Karpas-422 (cell line): ENCODE results near the gene ARFGEF3. TPM values are rescaled to one million over a fixed set of nuclear protein-coding genes. Genes with fewer than 3 reads are reported as not detected.

ENCODE experiments used
- DNase-seq: peaks from one replicate; pipeline ENCODE4 v3.0.0-alpha.2; 2015
- H2AFZ ChIP-seq: fragments of 200-600 bp; sonication (generic); 2 replicates; pipeline ENCODE4 v1.6.1; 2014; ENCODE audit warnings: antibody characterized with exemption, low read length, mixed read lengths
- H3K27ac ChIP-seq: fragments of 200-600 bp; sonication (generic); 2 replicates; pipeline ENCODE4 v1.5.1; 2014; ENCODE audit warnings: mild to moderate bottlenecking, low read length, moderate library complexity
- H3K27me3 ChIP-seq: fragments of 200-600 bp; sonication (generic); 2 replicates; pipeline ENCODE4 v1.6.1; 2014; ENCODE audit warnings: low read length, mixed read lengths
- H3K36me3 ChIP-seq: fragments of 200-600 bp; sonication (generic); 2 replicates; pipeline ENCODE4 v1.6.1; 2014; ENCODE audit warnings: low read length, mixed read lengths; ENCODE audit not compliant: insufficient read depth
- H3K4me1 ChIP-seq: fragments of 200-600 bp; sonication (generic); 2 replicates; pipeline ENCODE4 v1.6.1; 2014; ENCODE audit warnings: mild to moderate bottlenecking, low read length, mixed read lengths
- H3K4me2 ChIP-seq: fragments of 200-600 bp; sonication (generic); 2 replicates; pipeline ENCODE4 v1.6.1; 2014; ENCODE audit warnings: low read length, low read depth, mild to moderate bottlenecking; ENCODE audit not compliant: poor library complexity, severe bottlenecking
- H3K4me3 ChIP-seq: fragments of 200-600 bp; sonication (generic); 2 replicates; pipeline ENCODE4 v1.5.1; 2014; ENCODE audit warnings: mild to moderate bottlenecking, antibody characterized with exemption, low read length, mixed read lengths
- H3K79me2 ChIP-seq: fragments of 200-600 bp; sonication (generic); 2 replicates; pipeline ENCODE4 v1.6.1; 2014; ENCODE audit warnings: mild to moderate bottlenecking, low read length, mixed read lengths
- H3K9ac ChIP-seq: fragments of 200-600 bp; sonication (generic); 2 replicates; pipeline ENCODE4 v1.6.0; 2014; ENCODE audit warnings: low read length
- H3K9me2 ChIP-seq: fragments of 200-600 bp; sonication (generic), shearing (Covaris generic); replicated peaks from 2 replicates; pipeline ENCODE4 v1.6.0; 2014; ENCODE audit warnings: mild to moderate bottlenecking, low read length, moderate library complexity; ENCODE audit not compliant: insufficient read depth
- H3K9me3 ChIP-seq: fragments of 300-700, 200-600 bp; sonication (generic); 2 replicates; pipeline ENCODE4 v1.6.1; 2014; ENCODE audit warnings: low read length, mixed read lengths
- H4K20me1 ChIP-seq: fragments of 200-600 bp; sonication (generic); 2 replicates; pipeline ENCODE4 v1.6.1; 2014; ENCODE audit warnings: mild to moderate bottlenecking, antibody characterized with exemption, low read length, low read depth; ENCODE audit not compliant: insufficient read depth
- total RNA-seq: library from RNA; depleted of rRNA; stranded (reverse); fragments of >200 nt; shearing (Covaris generic); gene quantifications from 2 replicates; pipeline ENCODE4 v1.2.3, GENCODE V29; 2014; ENCODE audit warnings: low replicate concordance

ARFGEF3 gene
- total RNA-seq, 1 experiment from 2014 or later: 0.04 TPM

- Histone ChIP-seq H3K9ac (no peak overlapping the region), H3K79me2 (no peaks in the 10 kb centered on the region), H3K9me3 (no peaks in the 10 kb centered on the region), H3K9me2 (no peaks in the 10 kb centered on the region), H3K4me3 (no peak overlapping the region), H3K4me2 (no peak overlapping the region), H3K36me3 (no peaks in the 10 kb centered on the region), H3K27ac (no peak overlapping the region), H4K20me1 (no peaks in the 10 kb centered on the region), H3K4me1 (no peaks in the 10 kb centered on the region), H2AFZ (no peak overlapping the region), H3K27me3 (no peaks in the 10 kb centered on the region)
- DNase-seq: no peak
Observed at GRCh38 chr6:138257638-138258040, 95.9 kb downstream of the ARFGEF3 start.

DNA sequence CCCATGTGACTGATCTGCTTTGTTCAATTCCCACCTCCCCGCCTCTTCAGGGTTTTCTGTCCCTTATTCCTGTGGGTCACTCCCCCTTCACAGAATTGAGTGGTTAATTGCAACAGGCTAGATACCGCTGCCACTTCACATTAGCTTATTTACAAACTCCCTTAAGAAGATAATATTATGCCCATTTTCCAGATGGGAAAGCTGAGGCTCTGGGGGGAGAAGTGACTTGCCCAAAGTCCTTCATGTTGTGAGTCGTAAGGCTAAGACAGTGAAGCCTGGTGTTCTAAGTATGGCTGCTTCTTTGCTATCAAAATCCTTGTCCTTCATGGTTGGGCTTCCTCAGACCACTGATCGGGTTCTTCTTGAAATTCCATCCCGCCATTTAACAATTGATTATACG lies 96.5 kb downstream of the ARFGEF3 start:
- Histone ChIP-seq H3K4me3 (no peak overlapping the region), H3K4me2 (no peak overlapping the region), H3K9me2 (no peaks in the 10 kb centered on the region), H3K9ac (no peak overlapping the region), H3K27ac (no peak overlapping the region), H3K79me2 (no peaks in the 10 kb centered on the region), H3K36me3 (no peaks in the 10 kb centered on the region), H3K9me3 (no peaks in the 10 kb centered on the region), H3K4me1 (no peaks in the 10 kb centered on the region), H2AFZ (no peak overlapping the region), H3K27me3 (no peaks in the 10 kb centered on the region), H4K20me1 (no peaks in the 10 kb centered on the region)
- no peak for DNase-seq

DNA sequence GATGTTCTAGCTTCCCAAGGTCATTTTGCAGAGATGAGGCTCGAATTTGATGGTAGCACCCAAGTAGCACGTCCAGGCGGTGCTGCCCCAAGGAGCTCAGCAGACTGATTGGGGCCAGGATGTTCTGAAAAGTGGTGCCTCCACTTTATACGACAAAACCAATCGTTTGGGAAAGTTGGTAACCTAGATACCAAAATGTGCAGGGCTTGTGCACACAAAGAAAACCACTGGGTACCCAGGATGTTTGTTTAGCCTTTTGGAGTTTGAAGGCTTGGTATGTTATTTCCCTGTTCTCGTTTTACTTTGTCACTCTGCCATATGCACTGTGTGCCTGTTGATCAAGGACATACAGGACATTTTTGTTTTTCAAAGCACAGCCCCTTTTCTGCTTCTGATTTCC lies 97.3 kb downstream of the ARFGEF3 start:
- Histone ChIP-seq H3K9me2 (no peaks in the 10 kb centered on the region), H3K36me3 (no peaks in the 10 kb centered on the region), H3K79me2 (no peaks in the 10 kb centered on the region), H3K4me3 (no peak overlapping the region), H2AFZ (no peak overlapping the region), H3K4me2 (no peak overlapping the region), H4K20me1 (no peaks in the 10 kb centered on the region), H3K4me1 (no peaks in the 10 kb centered on the region), H3K9ac (no peak overlapping the region), H3K9me3 (no peaks in the 10 kb centered on the region), H3K27ac (no peak overlapping the region), H3K27me3 (no peaks in the 10 kb centered on the region)
- DNase-seq: no peak

DNA sequence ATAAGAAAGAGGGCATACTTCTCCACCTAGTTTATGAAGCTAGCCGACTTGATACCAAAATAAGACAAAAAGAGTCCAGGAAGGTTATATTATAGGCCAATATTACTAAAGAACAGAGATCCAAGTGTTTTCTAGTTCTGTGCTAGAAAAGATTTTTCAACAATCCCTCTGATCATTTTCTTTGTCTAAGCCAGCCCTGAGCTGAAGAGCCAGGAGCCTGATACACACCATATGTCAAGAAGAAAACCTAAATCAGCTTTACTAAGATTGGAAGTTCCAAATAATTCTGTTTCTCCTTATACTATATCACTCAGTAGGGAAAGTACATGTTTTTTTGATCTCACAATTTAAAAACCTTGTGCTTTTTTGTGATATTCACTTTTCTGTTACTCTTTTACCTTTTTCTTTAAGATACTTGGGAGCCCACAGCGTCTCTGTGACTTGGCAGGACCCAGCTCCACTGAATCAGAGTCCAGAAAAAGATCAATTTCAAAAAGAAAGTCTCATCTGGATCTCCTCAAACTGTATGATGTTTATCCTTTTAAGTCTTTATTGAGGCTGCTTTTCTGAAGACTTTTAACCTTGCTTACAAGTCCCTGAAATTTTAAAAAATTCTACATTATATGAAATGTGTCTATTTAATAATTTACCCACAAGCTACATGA lies 99.5 kb downstream of the ARFGEF3 start:
- H3K36me3 ChIP-seq: no peaks in the 10 kb centered on the region
- H3K27ac ChIP-seq: no peak overlapping the region
- H3K4me2 ChIP-seq: no peak overlapping the region
- no peaks in the 10 kb centered on the region for H3K79me2 ChIP-seq
- H3K4me1 ChIP-seq: no peaks in the 10 kb centered on the region
- H4K20me1 ChIP-seq: no peaks in the 10 kb centered on the region
- no peaks in the 10 kb centered on the region for H3K9me3 ChIP-seq
- no peaks in the 10 kb centered on the region for H3K9me2 ChIP-seq
- H3K4me3 ChIP-seq: no peak overlapping the region
- no peak for DNase-seq
- no peaks in the 10 kb centered on the region for H3K27me3 ChIP-seq
- no peak overlapping the region for H2AFZ ChIP-seq
- H3K9ac ChIP-seq: no peak overlapping the region

DNA sequence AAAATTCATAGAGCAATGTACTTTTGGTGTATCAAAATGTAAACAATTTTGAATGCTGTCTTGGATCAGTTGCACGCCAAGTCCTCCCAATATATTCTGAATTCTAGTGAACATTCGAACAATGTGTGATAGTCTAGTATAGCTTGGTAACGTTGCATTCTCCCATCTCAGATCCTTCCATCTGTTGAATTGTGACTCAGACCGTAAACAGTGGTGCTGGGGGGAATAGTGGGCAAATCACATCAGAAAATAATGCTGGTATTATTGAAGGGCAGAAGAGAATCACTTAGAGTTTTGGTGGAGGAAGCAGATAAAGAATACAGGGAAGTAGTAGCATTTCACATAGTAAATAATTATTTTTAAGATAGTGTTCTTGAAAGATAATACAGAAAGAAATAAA lies 102.2 kb downstream of the ARFGEF3 start:
- H3K4me3 ChIP-seq: no peak overlapping the region
- no peaks in the 10 kb centered on the region for H3K9me3 ChIP-seq
- H3K9me2 ChIP-seq: no peaks in the 10 kb centered on the region
- H3K4me1 ChIP-seq: no peaks in the 10 kb centered on the region
- DNase-seq: no peak
- no peak overlapping the region for H3K27ac ChIP-seq
- H3K79me2 ChIP-seq: no peaks in the 10 kb centered on the region
- no peaks in the 10 kb centered on the region for H3K36me3 ChIP-seq
- H4K20me1 ChIP-seq: no peaks in the 10 kb centered on the region
- H3K27me3 ChIP-seq: no peaks in the 10 kb centered on the region
- H3K4me2 ChIP-seq: no peak overlapping the region
- no peak overlapping the region for H3K9ac ChIP-seq
- no peak overlapping the region for H2AFZ ChIP-seq

DNA sequence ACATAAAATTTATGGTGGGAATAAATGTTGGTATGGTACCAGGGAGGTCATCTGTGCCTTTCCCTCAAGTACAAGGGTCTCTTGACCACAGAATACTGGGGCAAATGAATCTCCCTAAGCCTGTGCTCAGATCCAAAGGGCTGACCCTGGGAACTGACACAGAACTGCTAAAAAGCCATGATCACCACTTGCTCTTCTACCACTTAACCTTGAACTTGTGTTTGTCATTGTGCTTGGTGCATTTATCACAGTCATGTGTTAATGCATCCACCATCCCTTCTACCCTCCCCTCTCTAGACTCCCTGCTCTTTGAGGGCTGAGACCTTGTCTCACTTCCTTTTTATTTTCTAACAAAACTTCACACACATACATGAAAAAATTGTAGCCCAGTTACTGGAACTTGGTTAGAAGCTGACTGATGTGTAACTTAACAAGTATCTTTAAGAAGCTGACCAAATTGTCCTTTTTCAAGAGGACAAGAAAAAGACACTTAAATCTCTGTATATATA lies 102.7 kb downstream of the ARFGEF3 start:
- no peak overlapping the region for H3K9ac ChIP-seq
- H2AFZ ChIP-seq: no peak overlapping the region

GRCh38 chr6:138266095-138266494 lies 104.4 kb downstream of the ARFGEF3 start:
- Histone ChIP-seq H4K20me1 (no peaks in the 10 kb centered on the region), H3K27ac (no peak overlapping the region), H3K9me3 (no peaks in the 10 kb centered on the region), H3K4me2 (no peak overlapping the region), H3K4me3 (no peak overlapping the region), H3K36me3 (no peaks in the 10 kb centered on the region), H3K9me2 (no peaks in the 10 kb centered on the region), H3K9ac (no peak overlapping the region), H3K79me2 (no peaks in the 10 kb centered on the region), H3K4me1 (no peaks in the 10 kb centered on the region), H3K27me3 (no peaks in the 10 kb centered on the region), H2AFZ (no peak overlapping the region)
- DNase-seq: no peak

More for the DNA sequence above, 102.7 kb downstream of the ARFGEF3 start:
- no peaks in the 10 kb centered on the region for H3K9me2 ChIP-seq
- H3K4me2 ChIP-seq: no peak overlapping the region
- no peak overlapping the region for H3K4me3 ChIP-seq
- no peaks in the 10 kb centered on the region for H3K9me3 ChIP-seq
- no peaks in the 10 kb centered on the region for H3K79me2 ChIP-seq
- no peaks in the 10 kb centered on the region for H4K20me1 ChIP-seq
- no peak for DNase-seq
- H3K27ac ChIP-seq: no peak overlapping the region
- no peaks in the 10 kb centered on the region for H3K27me3 ChIP-seq
- no peaks in the 10 kb centered on the region for H3K36me3 ChIP-seq
- H3K4me1 ChIP-seq: no peaks in the 10 kb centered on the region

GRCh38 chr6:138267971-138268895 lies 106.5 kb downstream of the ARFGEF3 start:
- Histone ChIP-seq H3K79me2 (no peaks in the 10 kb centered on the region), H4K20me1 (no peaks in the 10 kb centered on the region), H3K9me3 (no peaks in the 10 kb centered on the region), H3K36me3 (no peaks in the 10 kb centered on the region), H3K9ac (no peak overlapping the region), H3K27ac (no peak overlapping the region), H3K4me1 (no peaks in the 10 kb centered on the region), H2AFZ (no peak overlapping the region), H3K27me3 (no peaks in the 10 kb centered on the region), H3K4me3 (no peak overlapping the region), H3K4me2 (no peak overlapping the region), H3K9me2 (no peaks in the 10 kb centered on the region)
- DNase-seq: no peak
